ENCODE data around the gene CLIP3.

CLIP3 gene

DNA sequence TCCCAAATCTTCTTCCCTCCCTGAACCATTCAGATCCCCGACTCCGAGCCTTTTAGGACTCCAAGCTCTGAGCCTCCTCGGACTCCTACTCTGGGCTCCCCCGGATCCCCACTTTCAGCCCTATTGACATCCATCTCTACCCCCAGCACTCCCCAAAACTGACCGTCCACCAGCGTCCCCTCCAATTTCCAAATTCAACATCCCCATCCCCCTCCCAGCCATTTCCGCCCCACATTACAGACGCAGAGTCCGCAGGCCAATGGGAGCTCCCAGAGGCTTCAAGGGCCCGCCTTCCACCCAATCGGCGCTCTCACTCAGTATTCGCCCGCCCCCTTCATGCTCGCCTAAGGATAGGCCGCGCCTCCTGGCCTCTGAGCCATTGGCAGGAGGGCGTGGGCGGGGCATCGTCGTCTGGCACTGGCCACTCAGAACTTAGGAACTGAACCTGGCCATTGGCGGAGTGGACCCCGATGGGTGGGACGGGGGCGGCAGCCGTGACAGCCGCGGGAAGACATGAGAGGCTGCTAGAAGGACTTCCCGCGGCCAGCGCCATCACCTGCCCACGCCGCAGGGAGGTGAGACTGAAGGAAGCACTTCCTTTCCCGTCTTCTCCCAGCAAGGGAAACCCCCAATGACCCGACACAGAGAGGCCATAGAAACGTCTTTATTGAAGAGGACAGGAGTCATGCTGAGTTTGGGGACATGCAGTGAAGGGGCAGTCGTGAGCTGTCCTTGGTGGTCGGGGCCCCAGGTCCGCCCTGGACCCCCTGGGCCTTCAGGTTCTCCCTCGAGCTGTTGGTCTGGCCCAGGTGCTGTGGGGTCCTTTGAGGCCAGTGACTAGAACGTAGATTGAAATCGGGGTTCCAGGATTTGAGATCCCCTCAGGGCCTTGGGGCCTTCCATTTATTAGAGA is 18.4 kb downstream of the CLIP3 start, which contains the start of gene ALKBH6:
TSS of gene ALKBH6 (minus strand) at position 202 of the 913 bp plus-strand sequence. CDS start 816 bp downstream, outside the sequence.
- TF ChIP-seq, protein P1, sequence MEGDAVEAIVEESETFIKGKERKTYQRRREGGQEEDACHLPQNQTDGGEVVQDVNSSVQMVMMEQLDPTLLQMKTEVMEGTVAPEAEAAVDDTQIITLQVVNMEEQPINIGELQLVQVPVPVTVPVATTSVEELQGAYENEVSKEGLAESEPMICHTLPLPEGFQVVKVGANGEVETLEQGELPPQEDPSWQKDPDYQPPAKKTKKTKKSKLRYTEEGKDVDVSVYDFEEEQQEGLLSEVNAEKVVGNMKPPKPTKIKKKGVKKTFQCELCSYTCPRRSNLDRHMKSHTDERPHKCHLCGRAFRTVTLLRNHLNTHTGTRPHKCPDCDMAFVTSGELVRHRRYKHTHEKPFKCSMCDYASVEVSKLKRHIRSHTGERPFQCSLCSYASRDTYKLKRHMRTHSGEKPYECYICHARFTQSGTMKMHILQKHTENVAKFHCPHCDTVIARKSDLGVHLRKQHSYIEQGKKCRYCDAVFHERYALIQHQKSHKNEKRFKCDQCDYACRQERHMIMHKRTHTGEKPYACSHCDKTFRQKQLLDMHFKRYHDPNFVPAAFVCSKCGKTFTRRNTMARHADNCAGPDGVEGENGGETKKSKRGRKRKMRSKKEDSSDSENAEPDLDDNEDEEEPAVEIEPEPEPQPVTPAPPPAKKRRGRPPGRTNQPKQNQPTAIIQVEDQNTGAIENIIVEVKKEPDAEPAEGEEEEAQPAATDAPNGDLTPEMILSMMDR (IDR thresholded peaks at IDR 0.05; ENCODE audit: low read depth, low read length) = no peak
- peak within 1 kb of the TSS; percentile 94 for H3K4me3 ChIP-seq (ENCODE audit: low read depth, low read length)

GRCh38 chr19:36013280-36014011 is 19.2 kb downstream of the CLIP3 start:
- TF ChIP-seq, protein P1 (IDR thresholded peaks at IDR 0.05; ENCODE audit: low read depth, low read length) = no peak
- H3K4me3 ChIP-seq (ENCODE audit: low read depth, low read length) = peak overlapping the region; percentile 94

DNA sequence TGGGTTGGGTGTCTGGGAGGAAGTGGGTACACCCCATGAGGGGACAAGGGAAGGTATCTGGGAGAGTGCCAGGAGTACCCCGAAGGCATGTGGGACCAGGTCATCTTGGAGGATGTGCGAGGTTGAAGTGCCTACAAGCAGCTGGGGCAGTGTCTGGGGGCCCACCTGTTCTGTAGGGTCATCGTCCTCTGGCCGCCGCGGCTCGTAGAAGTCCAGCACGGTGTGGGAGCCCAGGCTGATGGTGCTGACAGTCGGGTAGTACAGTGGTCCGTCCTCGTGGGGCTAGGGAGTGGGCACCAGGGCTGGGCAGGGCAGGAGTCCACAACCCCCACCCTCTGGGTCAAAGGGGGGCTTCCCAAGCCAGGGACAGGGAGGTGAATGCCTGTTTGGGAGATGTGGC is 22.3 kb downstream of the CLIP3 start:
- no peak overlapping the region for H3K4me3 ChIP-seq (ENCODE audit: low read depth, low read length)
- TF ChIP-seq, protein P1 (IDR thresholded peaks at IDR 0.05; ENCODE audit: low read depth, low read length) = no peak

- H3K4me3 ChIP-seq (ENCODE audit: low read depth, low read length) = peak overlapping the region; percentile 44
- TF ChIP-seq, protein P1 (IDR thresholded peaks at IDR 0.05; ENCODE audit: low read depth, low read length) = no peak
These were observed 22.9 kb downstream of the CLIP3 start for GRCh38 chr19:36009633-36010379.

DNA sequence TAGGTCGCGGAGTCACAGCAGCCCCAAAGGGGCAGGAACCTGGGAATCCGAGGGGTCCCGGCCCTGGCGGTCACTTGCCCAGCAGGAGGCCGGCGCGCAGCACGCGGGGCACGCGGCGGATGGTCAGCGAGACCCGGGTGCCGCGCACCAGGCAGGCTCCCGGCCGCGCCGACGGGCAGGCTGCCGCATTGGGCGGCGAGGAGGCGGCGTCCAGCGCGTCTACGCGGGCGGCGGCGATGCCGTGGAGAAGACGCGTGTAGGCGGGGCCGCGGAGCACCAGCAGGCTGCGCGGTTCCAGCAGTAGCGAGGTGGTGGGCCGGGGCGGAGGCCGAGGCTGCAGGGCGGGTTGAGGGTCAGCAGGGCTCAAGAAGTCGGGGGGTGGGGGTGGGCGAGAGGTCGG is 23.5 kb downstream of the CLIP3 start:
- TF ChIP-seq, protein P1 (IDR thresholded peaks at IDR 0.05; ENCODE audit: low read depth, low read length) = no peak
- peak overlapping the region; percentile 44 for H3K4me3 ChIP-seq (ENCODE audit: low read depth, low read length)

DNA sequence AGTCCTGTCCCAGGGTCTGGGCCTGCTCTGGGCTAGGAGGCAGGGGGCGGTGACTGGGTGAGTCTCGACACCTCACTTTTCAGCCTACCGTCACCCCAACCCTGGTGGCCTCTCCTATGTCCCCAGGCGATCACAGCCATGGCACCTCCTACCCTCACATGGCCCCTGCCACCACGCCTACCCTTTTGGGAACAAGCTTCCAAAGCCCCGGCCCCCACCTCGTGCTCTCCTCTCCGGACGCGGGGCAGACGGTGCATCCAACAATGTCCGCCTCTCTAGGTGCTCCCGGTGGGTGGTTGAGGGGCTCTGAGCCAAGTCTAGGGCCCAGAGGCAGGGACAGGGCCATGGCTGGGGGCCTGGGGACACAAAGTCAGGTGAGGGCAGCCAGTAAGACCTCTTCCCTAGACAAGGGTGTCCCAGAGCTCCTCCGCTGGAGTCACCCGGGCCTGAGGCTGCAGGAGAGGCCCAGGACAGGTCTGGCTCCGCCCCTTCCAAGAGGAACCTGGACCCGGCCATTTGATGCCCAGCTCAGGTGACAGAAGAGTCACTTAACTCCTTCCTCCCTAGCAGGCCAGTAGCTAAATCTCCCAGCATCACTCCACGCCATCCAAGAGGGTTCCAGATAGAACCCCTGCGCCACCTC is 24.2 kb downstream of the CLIP3 start, which contains the start of gene SYNE4:
TSS of gene SYNE4 (minus strand) at position 478 of the 643 bp plus-strand sequence. CDS start at position 346, 132 bp downstream.
- H3K4me3 ChIP-seq (ENCODE audit: low read depth, low read length) = peak within 1 kb of the TSS; percentile 44
- TF ChIP-seq, protein P1 (IDR thresholded peaks at IDR 0.05; ENCODE audit: low read depth, low read length) = no peak
